HL-60/S4 treated with phorbol 12-myristate 13-acetate at 8.2 ng/mL for 4 days and 3 days (cell line): ENCODE measurements around the gene DDN.

Experiments
- in situ Hi-C: fragments of 300-500 bp; cut with MboI; formaldehyde crosslinking; loops from 2 replicates; pipeline ENCODE4 v1.15.0; 2022; ENCODE audit warnings: low sequenced_read_pairs

The DDN gene

GRCh38 chr12:49032276-49032675 lies 33.1 kb upstream of the DDN start:
- in situ Hi-C loops: no loop called here

GRCh38 chr12:49031573-49032161 lies 32.5 kb upstream of the DDN start:
- in situ Hi-C loops: no loop called here

GRCh38 chr12:49030714-49031572 lies 31.8 kb upstream of the DDN start:
- in situ Hi-C loops: no loop called here

GRCh38 chr12:49030119-49030518 lies 30.9 kb upstream of the DDN start:
- in situ Hi-C loops: no loop called here

- in situ Hi-C loops: no loop called here
Measured at GRCh38 chr12:49028666-49029275, 29.6 kb upstream of the DDN start.

- in situ Hi-C loops: no loop called here
Measured at GRCh38 chr12:49027846-49028555, 28.8 kb upstream of the DDN start.

- in situ Hi-C loops: no loop called here
Measured at GRCh38 chr12:49026678-49027480, 27.7 kb upstream of the DDN start.

GRCh38 chr12:49026101-49026500 lies 26.9 kb upstream of the DDN start:
- in situ Hi-C loops: no loop called here

- in situ Hi-C loops: no loop called here
Measured at GRCh38 chr12:49025463-49025862, 26.3 kb upstream of the DDN start.

- in situ Hi-C loops: no loop called here
Measured at GRCh38 chr12:49024543-49024942, 25.4 kb upstream of the DDN start.

- in situ Hi-C loops: no loop called here
Measured at GRCh38 chr12:49023812-49024211, 24.6 kb upstream of the DDN start.

GRCh38 chr12:49022558-49023178 lies 23.5 kb upstream of the DDN start:
- in situ Hi-C loops: no loop called here

GRCh38 chr12:49021292-49021915 lies 22.2 kb upstream of the DDN start:
- in situ Hi-C loops: no loop called here

- in situ Hi-C loops: no loop called here
Measured at GRCh38 chr12:49020441-49020840, 21.3 kb upstream of the DDN start.

GRCh38 chr12:49019443-49020324 lies 20.5 kb upstream of the DDN start:
- in situ Hi-C loops: no loop called here

- in situ Hi-C loops: no loop called here
Measured at GRCh38 chr12:49019120-49019430, 19.9 kb upstream of the DDN start.

- in situ Hi-C loops: no loop called here
Measured at GRCh38 chr12:49018261-49019119, 19.3 kb upstream of the DDN start, which contains the start of gene PRKAG1. Gene PRKAG1 (minus strand): TSS chr12:49018776. CDS start chr12:49018740, 36 bp downstream.

GRCh38 chr12:49017891-49018260 lies 18.7 kb upstream of the DDN start:
- in situ Hi-C loops: no loop called here
